ENCODE results near the gene AP3S2.

DNA sequence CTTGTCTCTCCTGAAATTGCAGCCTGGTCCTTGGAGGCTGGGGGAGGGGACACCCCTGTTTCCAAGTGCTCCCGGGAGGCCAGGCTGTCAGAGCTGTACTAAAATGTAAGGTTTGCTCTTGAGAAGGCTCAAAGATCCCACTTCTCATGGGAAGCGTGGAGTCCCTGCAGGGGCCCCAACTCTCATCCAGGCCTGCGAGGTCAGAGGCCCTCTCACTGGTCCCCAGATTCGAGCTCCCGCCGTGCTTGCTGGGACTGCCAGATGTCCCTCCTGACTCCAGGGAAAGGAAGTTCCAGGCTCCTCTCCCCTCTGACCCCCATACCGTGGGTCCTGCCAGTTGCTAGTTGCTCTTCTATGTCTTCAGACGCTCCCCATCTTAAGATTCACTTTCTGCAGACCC lies 64.6 kb downstream of the AP3S2 start:
- TF ChIP-seq, protein P1, sequence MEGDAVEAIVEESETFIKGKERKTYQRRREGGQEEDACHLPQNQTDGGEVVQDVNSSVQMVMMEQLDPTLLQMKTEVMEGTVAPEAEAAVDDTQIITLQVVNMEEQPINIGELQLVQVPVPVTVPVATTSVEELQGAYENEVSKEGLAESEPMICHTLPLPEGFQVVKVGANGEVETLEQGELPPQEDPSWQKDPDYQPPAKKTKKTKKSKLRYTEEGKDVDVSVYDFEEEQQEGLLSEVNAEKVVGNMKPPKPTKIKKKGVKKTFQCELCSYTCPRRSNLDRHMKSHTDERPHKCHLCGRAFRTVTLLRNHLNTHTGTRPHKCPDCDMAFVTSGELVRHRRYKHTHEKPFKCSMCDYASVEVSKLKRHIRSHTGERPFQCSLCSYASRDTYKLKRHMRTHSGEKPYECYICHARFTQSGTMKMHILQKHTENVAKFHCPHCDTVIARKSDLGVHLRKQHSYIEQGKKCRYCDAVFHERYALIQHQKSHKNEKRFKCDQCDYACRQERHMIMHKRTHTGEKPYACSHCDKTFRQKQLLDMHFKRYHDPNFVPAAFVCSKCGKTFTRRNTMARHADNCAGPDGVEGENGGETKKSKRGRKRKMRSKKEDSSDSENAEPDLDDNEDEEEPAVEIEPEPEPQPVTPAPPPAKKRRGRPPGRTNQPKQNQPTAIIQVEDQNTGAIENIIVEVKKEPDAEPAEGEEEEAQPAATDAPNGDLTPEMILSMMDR (IDR thresholded peaks at IDR 0.05; ENCODE audit: borderline replicate concordance, extremely low read depth, low read length, poor library complexity, severe bottlenecking), result no peak
- no peak for TF ChIP-seq EZH2 (IDR thresholded peaks at IDR 0.05; ENCODE audit: borderline replicate concordance, low read depth, low read length, severe bottlenecking)
